ENCODE results near the gene ZNF397.

ZNF397 gene

DNA sequence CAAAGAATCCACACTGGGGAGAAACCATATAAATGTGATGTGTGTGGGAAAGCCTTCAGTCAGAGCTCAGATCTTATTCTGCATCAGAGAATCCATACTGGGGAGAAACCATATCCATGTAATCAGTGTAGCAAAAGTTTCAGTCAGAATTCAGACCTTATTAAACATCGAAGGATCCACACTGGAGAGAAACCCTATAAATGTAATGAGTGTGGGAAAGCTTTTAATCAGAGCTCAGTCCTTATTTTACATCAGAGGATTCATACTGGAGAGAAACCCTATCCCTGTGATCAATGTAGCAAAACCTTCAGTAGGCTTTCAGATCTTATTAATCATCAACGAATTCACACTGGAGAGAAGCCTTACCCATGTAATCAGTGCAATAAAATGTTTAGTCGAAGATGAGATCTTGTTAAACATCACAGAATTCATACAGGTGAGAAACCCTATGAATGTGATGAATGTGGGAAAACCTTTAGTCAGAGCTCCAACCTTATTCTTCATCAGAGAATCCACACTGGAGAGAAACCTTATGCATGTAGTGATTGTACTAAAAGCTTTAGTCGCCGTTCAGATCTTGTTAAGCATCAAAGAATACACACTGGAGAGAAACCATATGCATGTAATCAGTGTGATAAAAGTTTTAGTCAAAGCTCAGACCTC, 65.9 kb downstream of the ZNF397 start:
- H3K4me3 ChIP-seq (replicated peaks; ENCODE audit: low read depth, low read length) = no peak overlapping the region
- no peak for DNase-seq (ENCODE audit: extremely low read depth, low read depth)
- TF ChIP-seq, protein P1, sequence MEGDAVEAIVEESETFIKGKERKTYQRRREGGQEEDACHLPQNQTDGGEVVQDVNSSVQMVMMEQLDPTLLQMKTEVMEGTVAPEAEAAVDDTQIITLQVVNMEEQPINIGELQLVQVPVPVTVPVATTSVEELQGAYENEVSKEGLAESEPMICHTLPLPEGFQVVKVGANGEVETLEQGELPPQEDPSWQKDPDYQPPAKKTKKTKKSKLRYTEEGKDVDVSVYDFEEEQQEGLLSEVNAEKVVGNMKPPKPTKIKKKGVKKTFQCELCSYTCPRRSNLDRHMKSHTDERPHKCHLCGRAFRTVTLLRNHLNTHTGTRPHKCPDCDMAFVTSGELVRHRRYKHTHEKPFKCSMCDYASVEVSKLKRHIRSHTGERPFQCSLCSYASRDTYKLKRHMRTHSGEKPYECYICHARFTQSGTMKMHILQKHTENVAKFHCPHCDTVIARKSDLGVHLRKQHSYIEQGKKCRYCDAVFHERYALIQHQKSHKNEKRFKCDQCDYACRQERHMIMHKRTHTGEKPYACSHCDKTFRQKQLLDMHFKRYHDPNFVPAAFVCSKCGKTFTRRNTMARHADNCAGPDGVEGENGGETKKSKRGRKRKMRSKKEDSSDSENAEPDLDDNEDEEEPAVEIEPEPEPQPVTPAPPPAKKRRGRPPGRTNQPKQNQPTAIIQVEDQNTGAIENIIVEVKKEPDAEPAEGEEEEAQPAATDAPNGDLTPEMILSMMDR (IDR thresholded peaks at IDR 0.05; ENCODE audit: low read depth, low read length, missing control alignments) = no peak
